GM18951 (cell line): ENCODE data around the gene GNL3.

Experiments used
- POLR2A ChIP-seq: IDR thresholded peaks from 4 replicates; pipeline ENCODE4 v1.6.1; 2011; ENCODE audit warnings: mild to moderate bottlenecking; ENCODE audit not compliant: insufficient read length, insufficient read depth; ENCODE audit errors: extremely low read depth
- in situ Hi-C: fragments of 300-500 bp; cut with MboI; formaldehyde crosslinking; loops from one replicate; pipeline ENCODE4 v1.12.0; 2022; ENCODE audit warnings: low sequenced_read_pairs, mixed read lengths, inconsistent platforms; ENCODE audit not compliant: unreplicated experiment

GNL3 gene

GRCh38 chr3:52714335-52715302, 28.8 kb downstream of the GNL3 start:
- no peak for TF ChIP-seq POLR2A
- in situ Hi-C loops = no loop called here

- in situ Hi-C loops = no loop called here
- no peak for TF ChIP-seq POLR2A
Observed at GRCh38 chr3:52715714-52716305, 30.0 kb downstream of the GNL3 start.

GRCh38 chr3:52719618-52720017, 33.8 kb downstream of the GNL3 start:
- no peak for TF ChIP-seq POLR2A
- in situ Hi-C loops = no loop called here

GRCh38 chr3:52721002-52721729, 35.3 kb downstream of the GNL3 start:
- TF ChIP-seq POLR2A = no peak
- in situ Hi-C loops = no loop called here

GRCh38 chr3:52721730-52722008, 35.8 kb downstream of the GNL3 start:
- in situ Hi-C loops = no loop called here
- TF ChIP-seq POLR2A = no peak

GRCh38 chr3:52722491-52722890, 36.7 kb downstream of the GNL3 start:
- in situ Hi-C loops = no loop called here
- TF ChIP-seq POLR2A = no peak

GRCh38 chr3:52723935-52724334, 38.1 kb downstream of the GNL3 start:
- TF ChIP-seq POLR2A = no peak
- in situ Hi-C loops = no loop called here

GRCh38 chr3:52724511-52724910, 38.7 kb downstream of the GNL3 start:
- in situ Hi-C loops = no loop called here

GRCh38 chr3:52728753-52729152, 42.9 kb downstream of the GNL3 start:
- in situ Hi-C loops = loop anchor here (25.0 kb wide), 1 partner anchor 334 kb away; no protein-coding TSS in a partner anchor

More at GRCh38 chr3:52724511-52724910, 38.7 kb downstream of the GNL3 start:
- TF ChIP-seq POLR2A = no peak

GRCh38 chr3:52730681-52731080, 44.8 kb downstream of the GNL3 start:
- in situ Hi-C loops = loop anchor here (25.0 kb wide), 1 partner anchor 332 kb away; no protein-coding TSS in a partner anchor
- TF ChIP-seq POLR2A = no peak

GRCh38 chr3:52731590-52731989, 45.8 kb downstream of the GNL3 start:
- TF ChIP-seq POLR2A = no peak
- in situ Hi-C loops = loop anchor here (25.0 kb wide), 1 partner anchor 331 kb away; no protein-coding TSS in a partner anchor

GRCh38 chr3:52733256-52733891, 47.5 kb downstream of the GNL3 start:
- in situ Hi-C loops = loop anchor here (25.0 kb wide), 1 partner anchor 329 kb away; no protein-coding TSS in a partner anchor
- no peak for TF ChIP-seq POLR2A

GRCh38 chr3:52739730-52740129, 53.9 kb downstream of the GNL3 start:
- in situ Hi-C loops = loop anchor here (25.0 kb wide), 1 partner anchor 323 kb away; no protein-coding TSS in a partner anchor
- TF ChIP-seq POLR2A = no peak
